COLO829 (cell line): ENCODE measurements around the gene REN.

Experiments used
- DNase-seq: peaks from one replicate; pipeline ENCODE4 v3.0.0; 2012; ENCODE audit warnings: low spot score

REN gene

DNA sequence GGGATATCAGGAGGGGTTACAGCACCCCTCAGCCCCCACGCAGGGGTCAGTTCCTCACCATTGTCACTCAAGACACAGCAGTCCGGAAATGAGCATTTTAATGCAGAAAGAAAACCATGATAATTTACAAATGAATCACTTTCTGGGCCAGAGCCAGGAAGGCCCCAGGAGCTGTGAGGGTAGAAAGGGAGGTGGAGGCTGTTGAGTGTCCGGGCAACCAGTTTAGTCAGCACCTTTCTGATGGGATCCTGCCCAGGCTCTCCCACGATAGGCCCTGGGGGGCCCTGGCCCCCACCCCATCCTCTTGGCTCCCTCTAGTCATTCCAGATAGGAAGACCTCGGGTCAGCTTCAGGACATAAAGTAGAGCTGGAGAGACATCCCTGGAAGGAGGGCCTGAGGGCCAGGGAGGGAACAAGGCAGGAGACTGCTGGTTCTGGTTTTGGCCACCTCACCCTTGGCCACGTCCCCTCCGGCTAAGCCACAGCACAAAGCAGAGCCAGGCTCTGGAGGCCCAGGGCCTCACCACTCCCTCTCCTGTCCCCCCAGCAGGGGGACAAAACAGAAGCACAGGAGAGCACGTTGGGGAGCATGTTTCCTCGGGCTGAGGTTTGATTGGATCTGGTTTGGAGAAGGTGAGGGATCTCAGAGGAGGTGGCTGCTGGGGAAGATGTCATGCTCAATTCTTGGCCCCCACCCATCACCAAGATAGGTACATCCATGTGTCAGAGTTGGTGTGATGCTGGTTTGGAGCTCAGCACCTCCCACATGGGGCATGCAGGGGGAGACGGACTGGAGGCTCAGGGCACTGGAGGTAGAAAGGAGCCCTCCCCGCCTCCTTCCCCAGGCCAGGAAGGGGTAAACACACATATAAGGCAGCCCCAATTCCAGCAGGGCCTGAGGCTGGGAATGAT lies 34.9 kb downstream of the REN start:
- peak; percentile 89 for DNase-seq

DNA sequence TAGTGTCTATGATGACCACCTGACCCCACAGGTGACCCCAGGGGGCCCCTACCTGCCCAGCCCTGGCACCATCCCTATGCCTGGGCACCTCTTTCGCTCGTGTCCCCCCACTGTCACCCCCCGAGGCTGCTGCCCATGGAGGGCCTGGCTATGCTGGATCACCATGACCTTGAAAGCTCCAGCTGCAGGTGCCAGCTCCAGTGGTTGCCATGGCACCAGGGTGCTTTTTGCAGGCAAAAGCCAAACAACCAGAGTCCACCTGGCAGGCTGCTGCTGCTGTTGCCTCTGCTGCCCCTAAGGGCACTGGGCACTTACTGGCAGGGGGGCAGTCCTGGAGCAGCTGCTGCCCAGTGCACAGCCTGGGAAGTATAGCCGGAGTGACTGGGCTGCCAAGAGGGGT lies 36.0 kb downstream of the REN start:
- no peak for DNase-seq

GRCh38 chr1:204128964-204129896 lies 36.9 kb downstream of the REN start:
- DNase-seq: peak; percentile 89

DNA sequence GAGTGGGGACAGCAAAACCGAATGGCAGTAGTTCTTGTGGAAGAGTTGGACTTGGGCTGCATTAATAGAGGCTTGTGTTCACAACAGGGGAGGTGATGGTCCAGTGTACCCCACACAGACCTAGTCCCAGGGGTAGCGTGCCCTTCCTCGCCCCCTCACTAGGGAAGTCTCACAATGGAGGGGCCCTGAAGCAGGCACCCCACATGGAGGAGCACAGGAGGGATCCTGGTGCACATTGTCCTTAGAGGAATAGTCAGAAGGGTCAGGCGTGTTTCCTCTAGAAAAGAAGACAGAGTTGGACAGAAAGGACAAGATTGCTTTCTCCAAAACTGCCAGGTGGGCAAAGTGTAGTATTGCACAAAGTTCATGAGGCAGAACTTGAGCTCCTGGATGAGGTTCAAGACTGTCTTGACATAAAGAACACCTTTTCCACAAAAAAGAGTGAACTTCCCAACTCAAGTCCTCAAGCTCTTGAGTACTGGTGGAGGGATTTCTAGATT lies 37.6 kb downstream of the REN start:
- no peak for DNase-seq

DNA sequence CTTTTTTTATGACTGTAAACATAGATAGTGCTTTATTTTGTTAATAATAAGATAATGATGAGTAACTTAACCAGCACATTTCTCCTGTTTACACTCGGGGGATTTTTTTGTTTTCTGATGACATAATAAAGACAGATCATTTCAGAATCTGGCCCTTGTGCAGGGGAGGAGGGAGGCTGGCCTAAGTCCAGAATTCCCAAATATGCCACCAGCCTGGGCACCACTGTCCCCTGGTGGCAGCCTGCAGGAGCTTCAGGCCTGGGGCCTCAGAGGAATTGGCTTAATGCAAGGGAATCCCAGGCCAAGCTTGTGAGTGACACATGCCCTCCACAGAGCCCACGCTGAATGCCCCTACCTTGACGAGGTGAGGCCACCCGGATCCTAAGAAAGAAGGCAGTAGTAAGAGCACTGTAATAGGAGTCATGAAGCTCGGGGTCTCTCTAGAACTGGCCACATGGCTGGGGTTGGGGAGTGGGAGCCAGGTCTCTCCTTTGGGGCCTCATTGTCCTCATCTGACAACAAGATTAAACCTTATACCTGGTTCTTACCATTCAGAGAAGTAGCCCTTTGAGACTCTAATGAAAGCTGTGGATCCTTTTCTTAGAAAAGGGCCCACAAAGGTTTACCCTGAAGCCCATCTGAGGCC lies 38.4 kb downstream of the REN start:
- peak; percentile 87 for DNase-seq

GRCh38 chr1:204126956-204127355 lies 39.2 kb downstream of the REN start:
- DNase-seq: no peak

- no peak for DNase-seq
Measured at GRCh38 chr1:204126386-204126785, 39.8 kb downstream of the REN start.

DNA sequence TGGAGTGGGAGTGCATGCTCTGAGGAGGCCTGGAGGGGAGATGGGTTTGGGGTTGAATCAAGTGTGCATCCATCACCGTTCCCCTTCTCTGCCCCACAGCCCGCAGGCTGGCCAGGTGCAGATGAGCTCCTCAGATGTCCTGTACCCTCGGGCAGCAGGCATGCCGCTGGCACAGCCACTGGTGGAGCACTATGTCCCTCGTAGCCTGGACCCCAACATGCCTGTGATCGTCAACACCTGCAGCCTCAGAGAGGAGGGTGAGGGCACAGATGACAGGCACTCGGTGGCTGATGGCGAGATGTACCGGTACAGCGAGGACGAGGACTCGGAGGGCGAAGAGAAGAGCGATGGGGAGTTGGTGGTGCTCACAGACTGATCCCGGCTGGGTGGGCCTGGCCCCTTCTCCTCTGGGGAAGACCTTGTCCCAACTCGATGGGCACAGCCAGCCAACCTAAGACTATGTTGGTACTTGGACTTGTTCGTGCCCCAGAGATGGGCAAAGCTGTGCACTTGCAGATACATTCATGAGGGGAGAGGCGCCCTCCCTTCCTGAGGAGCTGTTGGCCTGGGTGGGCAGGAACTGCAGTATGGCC lies 40.3 kb downstream of the REN start:
- no peak for DNase-seq

DNA sequence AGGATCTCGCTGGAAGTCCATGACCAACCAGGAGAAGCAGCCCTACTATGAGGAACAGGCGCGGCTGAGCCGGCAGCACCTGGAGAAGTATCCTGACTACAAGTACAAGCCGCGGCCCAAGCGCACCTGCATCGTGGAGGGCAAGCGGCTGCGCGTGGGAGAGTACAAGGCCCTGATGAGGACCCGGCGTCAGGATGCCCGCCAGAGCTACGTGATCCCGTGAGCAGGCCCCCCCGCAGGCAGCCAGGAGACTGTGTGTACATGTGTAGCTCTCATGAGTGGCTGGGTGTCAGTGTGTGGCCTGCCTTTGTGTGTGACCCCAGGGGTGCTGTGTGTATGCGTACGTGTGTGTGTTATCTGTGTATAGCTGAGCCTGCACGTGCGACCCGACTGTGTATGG lies 41.5 kb downstream of the REN start:
- no peak for DNase-seq

DNA sequence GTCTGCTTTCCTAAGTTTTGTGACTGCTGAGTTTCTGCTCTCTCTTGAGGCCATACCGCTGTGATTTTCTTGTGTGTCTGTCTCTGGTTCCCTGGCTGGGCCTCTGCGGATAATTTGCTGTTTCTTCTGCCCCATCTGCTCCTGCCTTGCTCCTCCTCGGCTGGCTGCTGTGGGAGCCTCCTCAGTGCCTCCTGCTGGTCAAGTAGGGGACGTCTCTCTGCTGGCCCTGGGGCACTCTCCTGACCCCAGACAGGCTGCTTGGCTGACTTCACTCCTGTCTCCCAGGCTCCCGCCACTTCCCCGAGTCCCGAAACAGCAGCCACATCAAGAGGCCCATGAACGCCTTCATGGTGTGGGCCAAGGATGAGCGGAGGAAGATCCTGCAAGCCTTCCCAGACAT lies 42.8 kb downstream of the REN start:
- DNase-seq: no peak

DNA sequence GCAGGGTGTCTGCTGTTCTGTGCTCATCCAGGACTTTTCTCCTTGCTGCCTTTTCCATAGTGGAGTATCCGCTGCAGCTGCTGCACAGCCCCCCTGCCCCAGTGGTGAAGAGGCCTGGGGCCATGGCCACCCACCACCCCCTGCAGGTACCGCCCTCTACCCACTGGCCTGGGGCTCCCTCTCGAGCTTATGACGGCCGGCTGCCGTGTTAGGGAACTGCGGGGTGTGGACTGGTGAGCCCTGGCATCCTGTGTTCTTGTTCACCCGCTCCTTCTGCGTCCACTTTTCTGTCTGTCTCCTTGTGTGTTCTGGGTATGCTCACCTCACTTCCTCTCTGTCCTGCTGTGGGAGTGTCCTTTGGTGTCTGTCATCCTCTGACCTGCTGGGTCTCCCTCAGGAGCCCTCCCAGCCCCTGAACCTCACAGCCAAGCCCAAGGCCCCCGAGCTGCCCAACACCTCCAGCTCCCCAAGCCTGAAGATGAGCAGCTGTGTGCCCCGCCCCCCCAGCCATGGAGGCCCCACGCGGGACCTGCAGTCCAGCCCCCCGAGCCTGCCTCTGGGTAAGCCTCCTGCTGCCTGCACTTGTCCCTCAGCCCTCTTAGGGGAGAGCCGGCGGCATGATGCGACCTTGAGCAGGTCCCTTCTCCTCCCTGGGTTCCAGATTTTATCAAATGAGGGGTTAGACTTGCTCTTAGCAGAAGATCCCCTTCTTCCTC lies 44.1 kb downstream of the REN start:
- no peak for DNase-seq

DNA sequence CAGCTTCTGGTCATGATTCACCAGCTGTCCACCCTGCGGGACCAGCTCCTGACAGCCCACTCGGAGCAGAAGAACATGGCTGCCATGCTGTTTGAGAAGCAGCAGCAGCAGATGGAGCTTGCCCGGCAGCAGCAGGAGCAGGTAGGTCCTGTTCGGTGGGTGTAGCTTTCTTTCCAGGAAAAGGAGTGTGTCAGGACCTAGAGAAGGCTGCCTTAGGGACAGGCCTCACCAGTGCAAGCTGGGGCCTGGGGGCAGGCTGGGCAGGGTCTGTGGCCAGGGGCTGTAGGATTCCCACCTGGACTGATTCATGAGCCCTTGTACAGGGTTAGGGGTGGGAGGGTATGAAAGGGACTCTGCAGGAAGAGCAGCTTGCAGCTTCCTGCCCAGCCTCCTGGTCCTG lies 49.6 kb downstream of the REN start:
- no peak for DNase-seq

DNA sequence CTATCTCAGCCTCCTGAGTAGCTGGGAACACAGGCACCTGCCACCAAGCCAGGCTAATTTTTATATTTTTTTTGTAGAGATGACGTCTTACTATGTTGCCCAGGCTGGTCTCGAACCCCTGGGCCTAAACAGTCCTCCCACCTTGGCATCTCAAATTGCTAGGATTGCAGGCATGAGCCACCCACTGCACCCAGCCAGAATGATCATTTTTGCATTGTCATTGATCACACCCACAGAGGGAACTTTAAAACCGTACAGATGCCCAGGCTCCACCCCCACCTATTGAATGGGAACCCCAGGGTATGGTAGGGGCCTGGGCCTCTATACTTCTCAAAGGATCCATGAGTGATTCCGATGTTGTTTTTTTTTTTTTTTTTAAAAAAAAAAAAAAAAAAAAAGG lies 51.0 kb downstream of the REN start:
- no peak for DNase-seq

GRCh38 chr1:204114606-204115005 lies 51.5 kb downstream of the REN start:
- DNase-seq: peak; percentile 33

- no peak for DNase-seq
Measured at GRCh38 chr1:204113896-204114295, 52.2 kb downstream of the REN start.

- no peak for DNase-seq
Measured at GRCh38 chr1:204112876-204113730, 53.0 kb downstream of the REN start.

GRCh38 chr1:204110894-204111633 lies 55.1 kb downstream of the REN start:
- no peak for DNase-seq

DNA sequence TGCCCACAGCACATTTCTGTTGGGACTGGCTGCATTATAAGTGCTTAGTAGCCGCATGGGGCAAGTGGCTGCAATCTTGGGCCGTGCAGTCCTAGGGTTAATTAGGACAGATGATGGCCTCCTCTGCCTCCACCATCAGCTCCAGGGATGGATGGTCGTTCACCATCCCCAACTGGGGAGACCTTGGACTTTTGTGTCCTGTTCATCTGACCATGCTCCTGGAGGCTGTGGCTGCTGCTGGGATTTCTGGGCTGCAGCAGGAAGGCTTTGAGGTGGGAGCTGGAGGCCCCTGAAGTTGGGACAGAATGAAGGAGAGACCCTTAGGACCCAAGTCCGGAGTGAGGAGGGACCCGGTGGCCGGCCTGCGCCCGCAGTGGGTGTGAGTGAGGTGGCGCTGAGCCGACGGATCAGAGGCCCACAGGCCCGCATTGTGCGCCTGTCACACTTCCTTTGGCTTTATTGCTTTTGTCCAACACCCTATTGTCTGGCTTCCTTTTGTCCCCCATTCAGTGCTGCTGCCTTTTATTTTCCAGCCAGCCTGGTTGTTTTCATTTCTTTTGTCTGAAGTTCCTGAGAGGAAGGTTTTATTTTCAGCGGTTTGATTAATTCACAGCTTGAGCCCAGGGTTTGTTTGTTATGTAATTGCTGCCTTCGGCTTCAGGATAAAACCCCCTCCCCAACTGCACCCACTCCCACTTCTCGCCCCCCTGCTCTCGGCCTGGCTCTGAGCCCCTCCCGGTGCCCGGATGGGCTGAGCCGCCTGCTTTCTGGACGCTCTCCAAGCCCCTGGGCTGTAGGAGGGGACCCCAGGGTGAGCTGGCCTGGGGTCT lies 57.6 kb downstream of the REN start:
- DNase-seq: no peak

- DNase-seq: no peak
Measured at GRCh38 chr1:204107892-204108291, 58.2 kb downstream of the REN start.
